Loucy (cell line): Measurements from ENCODE around the gene PTRH2.

Experiments
- CTCF ChIP-seq: fragments of 200-600 bp; sonication (generic); conservative IDR thresholded peaks from 2 replicates; pipeline ENCODE4 v1.5.1; 2014; ENCODE audit warnings: mild to moderate bottlenecking, antibody characterized with exemption, low read length
- EZH2phosphoT487 ChIP-seq: fragments of 200-600 bp; IDR thresholded peaks from 2 replicates; pipeline ENCODE4 v1.6.1; 2018; ENCODE audit warnings: antibody characterized with exemption, mild to moderate bottlenecking, moderate library complexity, borderline replicate concordance

- TF ChIP-seq CTCF (no peak), EZH2phosphoT487 (no peak)
Observed at GRCh38 chr17:59699218-59699617, 8.0 kb downstream of the PTRH2 start.
